ENCODE measurements around the gene AK3. TPM values are rescaled to one million over a fixed set of nuclear protein-coding genes. Genes with fewer than 3 reads are reported as not detected.

AK3 gene
- total and polyA plus RNA-seq, 2 of the 8 experiments (the other 6 are each of a cell fraction or from before 2014, with no cell fraction given), result 8.9 to 30.0 TPM

DNA sequence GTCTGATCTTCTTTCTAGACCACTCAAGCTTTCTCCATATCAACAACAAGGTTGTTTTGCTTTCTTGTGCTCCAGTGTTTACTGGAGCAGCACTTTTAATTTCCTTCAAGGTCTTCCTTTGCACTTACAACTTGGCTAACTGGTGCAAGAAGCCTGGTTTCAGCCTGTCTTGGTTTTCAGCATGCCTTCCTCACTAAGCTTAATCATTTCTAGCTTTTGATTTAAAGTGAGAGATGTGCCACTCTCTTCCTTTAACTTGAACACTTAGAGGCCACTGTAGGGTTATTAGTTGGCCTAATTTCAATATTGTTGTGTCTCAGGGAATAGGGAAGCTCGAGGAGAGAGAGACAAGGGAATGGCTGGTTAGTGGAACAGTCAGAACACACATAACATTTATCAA is 13.4 kb downstream of the AK3 start:
- no peak overlapping the region for H3K27ac ChIP-seq (ENCODE audit: low read depth, low read length)
- H3K23me2 ChIP-seq (ENCODE audit: low read depth, low read length), result no peaks in the 10 kb centered on the region
- H3K4me1 ChIP-seq (replicated peaks in 1 of 4; ENCODE audit: control insufficient read depth in 3 of 4, insufficient read depth in 4 of 4, low read length in 3 of 4), result no peaks in the 10 kb centered on the region
- H2AK5ac ChIP-seq (ENCODE audit: low read depth, low read length), result no peak overlapping the region
- no peaks in the 10 kb centered on the region for H3K36me3 ChIP-seq (ENCODE audit: control insufficient read depth in 2 of 4, insufficient read depth in 4 of 4, low read length in 3 of 4)
- H3K9me3 ChIP-seq (ENCODE audit: insufficient read depth in 2 of 2, low read depth in 1 of 2, low read length in 1 of 2), result no peaks in the 10 kb centered on the region
- H4K20me1 ChIP-seq (replicated peaks in 1 of 2; ENCODE audit: control insufficient read depth in 1 of 2, insufficient read depth in 2 of 2, low read length in 2 of 2), result no peaks in the 10 kb centered on the region
- no peak overlapping the region for H2BK15ac ChIP-seq (ENCODE audit: low read length)
- H3K56ac ChIP-seq (replicated peaks; ENCODE audit: insufficient read length, low read depth, low read length), result no peak overlapping the region
- no peak for DNase-seq (ENCODE audit: low read depth in 1 of 2, low spot score in 2 of 2)
- no peak overlapping the region for H4K8ac ChIP-seq (ENCODE audit: extremely low read depth, insufficient read depth, low read length)
- ChIA-PET CTCF (ENCODE audit: partially characterized antibody) (interaction anchor here (1.0 to 1.4 kb wide), 2 partner anchors 11 to 13 kb away, joined by 4 read pairs; no protein-coding TSS in a partner anchor), POLR2A (ENCODE audit: partially characterized antibody) (interaction anchor here (1.4 kb wide), 1 partner anchor 12 kb away, joined by 3 read pairs; no protein-coding TSS in a partner anchor)
- no peak overlapping the region for H2BK20ac ChIP-seq (ENCODE audit: low read length)
- no peak overlapping the region for H2BK120ac ChIP-seq (replicated peaks; ENCODE audit: low read depth, low read length)
- H2BK5ac ChIP-seq (ENCODE audit: low read depth, low read length), result no peak overlapping the region
- WGBS, 2 experiments (ENCODE audit: extremely low coverage in 1 of 2, insufficient coverage in 1 of 2, insufficient read length in 1 of 2, insufficient replicate concordance in 2 of 2, low coverage in 1 of 2, low lambda C conversion rate in 2 of 2, missing lambda C conversion rate in 1 of 2), result 95% methylated on average over 1 of the region's 1 CpG; no CpG with 5 or more reads in 1 of the 2 experiments
- no peak overlapping the region for H3K23ac ChIP-seq (ENCODE audit: insufficient read length)
- no peak overlapping the region for H3K18ac ChIP-seq (ENCODE audit: extremely low read depth, low read length)
- FAIRE-seq, result no peak
- H3K14ac ChIP-seq (ENCODE audit: insufficient read length), result no peak overlapping the region
- no peak overlapping the region for H2AFZ ChIP-seq (ENCODE audit: low read length)
- H4K5ac ChIP-seq (ENCODE audit: insufficient read length, low read depth, low read length), result no peak overlapping the region
- no peaks in the 10 kb centered on the region for H3K27me3 ChIP-seq (replicated peaks in 1 of 4; ENCODE audit: control insufficient read depth in 3 of 4, extremely low read depth in 1 of 4, insufficient read depth in 3 of 4, low read length in 3 of 4)
- no peaks in the 10 kb centered on the region; the same call in 1 of the 2 replicates for H3K79me1 ChIP-seq (ENCODE audit: low read depth, low read length)
- no peak overlapping the region for H3K4me3 ChIP-seq (ENCODE audit: extremely low read depth in 1 of 4, insufficient read depth in 2 of 4, low read depth in 3 of 4, low read length in 4 of 4)
- no peak overlapping the region for H3K4ac ChIP-seq (replicated peaks; ENCODE audit: insufficient read length, low read depth, low read length)
- H3K9ac ChIP-seq (replicated peaks in 1 of 4; ENCODE audit: extremely low read depth in 1 of 4, low read depth in 3 of 4, low read length in 3 of 4), result no peak overlapping the region
- H2BK12ac ChIP-seq (ENCODE audit: low read depth, low read length), result no peak overlapping the region
- H3K4me2 ChIP-seq (ENCODE audit: insufficient read depth in 1 of 2, low read depth in 2 of 2, low read length in 2 of 2), result no peak overlapping the region
- no peak for TF ChIP-seq SRF (IDR thresholded peaks at IDR 0.05; ENCODE audit: low read depth, low read length)
- no peak for TF ChIP-seq NRF1 (IDR thresholded peaks at IDR 0.05; ENCODE audit: low read depth, low read length)
- TF ChIP-seq EGR1 (IDR thresholded peaks at IDR 0.05; ENCODE audit: borderline replicate concordance, low read depth, low read length), result no peak
- H3K79me2 ChIP-seq (ENCODE audit: control insufficient read depth in 1 of 2, insufficient read depth in 2 of 2, low read length in 2 of 2), result peaks cover 0 to 14% of the 10 kb centered on the region in 2 experiments; a peak in 3 of 4 replicates
- H4K91ac ChIP-seq (replicated peaks; ENCODE audit: insufficient read length, low read length), result no peak overlapping the region

All from H1 (cell line).